Fibroblast of pulmonary artery (primary cell): ENCODE results near the gene CCSAP.
"Not testable (repeated sequence)": the region's sequence is repeated elsewhere in the genome, so short reads cannot be mapped to it uniquely, and the experiment has no call there.

ENCODE experiments used
- DNase-seq: peaks from one replicate; pipeline ENCODE4 v3.0.0-alpha.2; 2010; ENCODE audit warnings: low read depth
- H3K4me3 ChIP-seq: replicated peaks from 2 replicates; pipeline ENCODE4 v1.5.1; 2011; ENCODE audit warnings: low read depth, mild to moderate bottlenecking, control low read depth, low read length, moderate library complexity
- CTCF ChIP-seq: IDR thresholded peaks from 2 replicates; pipeline ENCODE4 v1.5.1; 2011; ENCODE audit warnings: mild to moderate bottlenecking, control low read depth, low read length, inconsistent platforms; ENCODE audit errors: missing control alignments

The CCSAP gene

GRCh38 chr1:229383188-229383587 lies 40.3 kb upstream of the CCSAP start:
- no peak overlapping the region for H3K4me3 ChIP-seq
- no peak for DNase-seq
- no peak for TF ChIP-seq CTCF

- H3K4me3 ChIP-seq: no peak overlapping the region
- no peak for TF ChIP-seq CTCF
Measured at GRCh38 chr1:229381234-229381633, 38.4 kb upstream of the CCSAP start.

GRCh38 chr1:229380536-229381160 lies 37.8 kb upstream of the CCSAP start:
- TF ChIP-seq CTCF: no peak
- no peak overlapping the region for H3K4me3 ChIP-seq
- no peak for DNase-seq

More at GRCh38 chr1:229381234-229381633, 38.4 kb upstream of the CCSAP start:
- DNase-seq: no peak

GRCh38 chr1:229379846-229380245 lies 37.0 kb upstream of the CCSAP start:
- no peak for TF ChIP-seq CTCF
- DNase-seq: no peak

GRCh38 chr1:229378586-229379367 lies 35.9 kb upstream of the CCSAP start:
- peak; percentile 4 for TF ChIP-seq CTCF
- peak; percentile 4 for DNase-seq
- H3K4me3 ChIP-seq: no peak overlapping the region

More at GRCh38 chr1:229379846-229380245, 37.0 kb upstream of the CCSAP start:
- no peak overlapping the region for H3K4me3 ChIP-seq

GRCh38 chr1:229378035-229378434 lies 35.2 kb upstream of the CCSAP start:
- not testable (repeated sequence) for H3K4me3 ChIP-seq, DNase-seq

- no peak overlapping the region for H3K4me3 ChIP-seq
- TF ChIP-seq CTCF: no peak
- no peak for DNase-seq
Measured at GRCh38 chr1:229377429-229377828, 34.6 kb upstream of the CCSAP start.
